Stomach (tissue), 19 donors: ENCODE measurements around the gene ZDHHC17. TPM values are rescaled to one million over a fixed set of nuclear protein-coding genes. Genes with fewer than 3 reads are reported as not detected.

Experiments
- DNase-seq, 2 donors: peaks; one replicate each; pipeline versions ENCODE4 v3.0.0 to v3.0.0-alpha.2; 2013 to 2019
- H3K27ac ChIP-seq, 5 donors: fragments of 200-600 bp in 4 of 5; sonication (generic) in 4 of 5; one replicate each; pipeline ENCODE4 v1.5.1; 2013 to 2019; ENCODE audit warnings: mild to moderate bottlenecking in 1 of 5, moderate library complexity in 1 of 5
- H3K27me3 ChIP-seq, 3 donors: fragments of 200-600 bp; sonication (generic); one replicate each; pipeline ENCODE4 v1.5.1; 2017 to 2019; ENCODE audit warnings: mixed run types in 1 of 3
- H3K36me3 ChIP-seq, 4 donors: fragments of 200-600 bp; sonication (generic); 1 replicate in 3 of 4; 2 replicates in 1 of 4; pipeline ENCODE4 v1.5.1; 2016 to 2019
- H3K4me1 ChIP-seq, 4 donors: fragments of 200-600 bp; sonication (generic); one replicate each; pipeline ENCODE4 v1.5.1; 2016 to 2019
- H3K4me3 ChIP-seq, 4 donors: fragments of 200-600 bp; sonication (generic) in 3 of 4; one replicate each; pipeline ENCODE4 v1.5.1; 2016 to 2019; ENCODE audit warnings: mild to moderate bottlenecking in 1 of 4
- H3K9me3 ChIP-seq, 4 donors: fragments of 200-600 bp; sonication (generic); one replicate each; pipeline ENCODE4 v1.5.1; 2016 to 2019
- CTCF ChIP-seq, 7 experiments: fragments of 450-650 bp in 4 of 7; fragments of 200-600 bp in 3 of 7; sonication (generic) in 3 of 7; IDR thresholded peaks; one replicate each; pipeline ENCODE4 v1.5.1; 2016 to 2019; ENCODE audit warnings: antibody characterized with exemption in 7 of 7, control low read depth in 2 of 7, mild to moderate bottlenecking in 1 of 7
- EP300 ChIP-seq: sonication (generic); formaldehyde crosslinking; IDR thresholded peaks from one replicate; pipeline ENCODE4 v1.6.1; 2017; ENCODE audit warnings: antibody characterized with exemption
- POLR2A ChIP-seq, 4 donors: fragments of 450-650 bp; IDR thresholded peaks; one replicate each; pipeline ENCODE4 v1.6.1; 2016; ENCODE audit warnings: antibody characterized with exemption in 4 of 4, control low read depth in 2 of 4, mild to moderate bottlenecking in 1 of 4, moderate library complexity in 1 of 4
- POLR2AphosphoS5 ChIP-seq, 3 donors: sonication (generic); formaldehyde crosslinking; IDR thresholded peaks; one replicate each; pipeline ENCODE4 v1.6.1; 2016; ENCODE audit warnings: antibody characterized with exemption in 3 of 3
- WGBS, 5 donors: extraction: QIAGEN DNeasy Blood & Tissue Kit in 3 of 5; methylation state at CpG; one replicate each; pipeline versions ENCODE4 v1.1.5 to v1.1.7; 2013 to 2018; 5-methylcytosine and 5-hydroxymethylcytosine counted together
- intact Hi-C: fragments of 100-400 bp; cut with DNase I; formaldehyde crosslinking; loops from one replicate; pipeline ENCODE4 v1.15.1; 2023; ENCODE audit warnings: low total_unique reads
- long read RNA-seq, 10 donors: transcript quantifications; one replicate each; lab custom pipeline, GENCODE V29; 2026
- polyA plus RNA-seq, 3 donors: library from polyadenylated mRNA; stranded (reverse); fragments of 200-250 nt; gene quantifications; one replicate each; pipeline ENCODE4 v1.2.3, GENCODE V29; 2013
- total RNA-seq, 5 donors: library from RNA; depleted of rRNA; stranded (reverse); fragments of >200 nt; gene quantifications; one replicate each; pipeline versions ENCODE4 v1.1.0 to v1.2.3, GENCODE V29; 2014 to 2016
- donor health status: healthy with polysubstance abuse.
- donor health status: Bipolar disorder and iron deficiency.
- donor health status: healthy.

The ZDHHC17 gene, protein sequence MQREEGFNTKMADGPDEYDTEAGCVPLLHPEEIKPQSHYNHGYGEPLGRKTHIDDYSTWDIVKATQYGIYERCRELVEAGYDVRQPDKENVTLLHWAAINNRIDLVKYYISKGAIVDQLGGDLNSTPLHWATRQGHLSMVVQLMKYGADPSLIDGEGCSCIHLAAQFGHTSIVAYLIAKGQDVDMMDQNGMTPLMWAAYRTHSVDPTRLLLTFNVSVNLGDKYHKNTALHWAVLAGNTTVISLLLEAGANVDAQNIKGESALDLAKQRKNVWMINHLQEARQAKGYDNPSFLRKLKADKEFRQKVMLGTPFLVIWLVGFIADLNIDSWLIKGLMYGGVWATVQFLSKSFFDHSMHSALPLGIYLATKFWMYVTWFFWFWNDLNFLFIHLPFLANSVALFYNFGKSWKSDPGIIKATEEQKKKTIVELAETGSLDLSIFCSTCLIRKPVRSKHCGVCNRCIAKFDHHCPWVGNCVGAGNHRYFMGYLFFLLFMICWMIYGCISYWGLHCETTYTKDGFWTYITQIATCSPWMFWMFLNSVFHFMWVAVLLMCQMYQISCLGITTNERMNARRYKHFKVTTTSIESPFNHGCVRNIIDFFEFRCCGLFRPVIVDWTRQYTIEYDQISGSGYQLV
- total RNA-seq (100 to 1,000 TPM in 1 of 5 donors, 10 to 100 TPM in 3, 1 to 10 TPM in 1; 8.9 to 134 (median 55.5) TPM), polyA plus RNA-seq (1 to 10 TPM; 2.3 to 7.1 (median 4.3) TPM)
- long read RNA-seq, donor 1, full-length matches to known transcripts = 1 of 1 reads
- long read RNA-seq, donor 1, partial matches to known transcripts = 0 of 1 reads
- long read RNA-seq, donor 1, other reads (novel, unspliced or antisense) = 0 of 1 reads
- long read RNA-seq, donor 2, full-length matches to known transcripts = 2 of 2 reads
- long read RNA-seq, donor 2, partial matches to known transcripts = 0 of 2 reads
- long read RNA-seq, donor 2, other reads (novel, unspliced or antisense) = 0 of 2 reads
- long read RNA-seq, donor 3, partial matches to known transcripts = 18 of 41 reads
- long read RNA-seq, donor 3, other reads (novel, unspliced or antisense) = 23 of 41 reads
- long read RNA-seq, donor 4 = 0 reads
- long read RNA-seq, donor 5 = 0 reads
- long read RNA-seq, donor 6, full-length matches to known transcripts = 1 of 6 reads
- long read RNA-seq, donor 6, partial matches to known transcripts = 5 of 6 reads
- long read RNA-seq, donor 6, other reads (novel, unspliced or antisense) = 0 of 6 reads
- long read RNA-seq, donor 7 = 0 reads
- long read RNA-seq, donor 8 = 0 reads
- long read RNA-seq, donor 9 = 0 reads
- long read RNA-seq, donor 10, partial matches to known transcripts = 0 of 1 reads
- long read RNA-seq, donor 10, other reads (novel, unspliced or antisense) = 0 of 1 reads

GRCh38 chr12:76763746-76764675 lies at the start of gene ZDHHC17:
Gene ZDHHC17 (plus strand): TSS chr12:76764115. CDS start chr12:76764237, 122 bp downstream.
- Histone ChIP-seq H3K36me3 (no peaks in the 10 kb centered on the region), H3K27me3 (no peaks in the 10 kb centered on the region), H3K4me1 (peaks cover 12 to 50% (median 31%) of the 10 kb centered on the region in 4 donors), H3K4me3 (peak within 1 kb of the TSS; percentile 56 to 80 (median 64)), H3K9me3 (no peaks in the 10 kb centered on the region), H3K27ac (peak within 1 kb of the TSS; percentile 91 to 99 (median 94))
- TF ChIP-seq POLR2AphosphoS5 (IDR thresholded peaks at IDR 0.05) = peak; percentile 13 to 75 (median 63)
- no peak for TF ChIP-seq EP300
- peak; percentile 92 to 97 for DNase-seq
- intact Hi-C loops = no loop called here
- WGBS, 5 donors = 0 to 1% (median 0%) methylated on average over 36 to 92 of the region's 93 CpGs

DNA sequence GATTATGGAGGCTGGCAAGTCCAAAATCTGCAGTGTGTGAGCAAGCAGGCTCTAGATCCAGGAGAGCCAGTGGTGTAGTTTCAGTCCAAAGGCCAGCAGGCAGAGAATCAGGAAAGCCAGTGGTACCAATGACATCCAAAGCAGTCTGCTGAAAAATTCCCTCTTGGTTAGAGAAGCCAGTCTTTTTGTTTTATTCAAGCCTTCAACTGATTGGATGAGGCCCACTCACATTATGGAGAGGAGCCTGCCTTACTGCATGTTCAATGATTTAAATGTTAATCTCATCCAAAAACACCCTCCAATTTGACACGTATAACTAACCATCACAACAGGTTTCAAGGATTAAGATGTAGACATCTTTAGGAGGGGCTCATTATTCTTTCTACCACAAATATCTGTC lies 49.5 kb upstream of the ZDHHC17 start:
- intact Hi-C loops = no loop called here
- no peak for DNase-seq
- TF ChIP-seq POLR2A (IDR thresholded peaks at IDR 0.05) = no peak
- no peak for TF ChIP-seq POLR2AphosphoS5 (IDR thresholded peaks at IDR 0.05)
- no peak for TF ChIP-seq EP300
- no peak for TF ChIP-seq CTCF (IDR thresholded peaks at IDR 0.05)

DNA sequence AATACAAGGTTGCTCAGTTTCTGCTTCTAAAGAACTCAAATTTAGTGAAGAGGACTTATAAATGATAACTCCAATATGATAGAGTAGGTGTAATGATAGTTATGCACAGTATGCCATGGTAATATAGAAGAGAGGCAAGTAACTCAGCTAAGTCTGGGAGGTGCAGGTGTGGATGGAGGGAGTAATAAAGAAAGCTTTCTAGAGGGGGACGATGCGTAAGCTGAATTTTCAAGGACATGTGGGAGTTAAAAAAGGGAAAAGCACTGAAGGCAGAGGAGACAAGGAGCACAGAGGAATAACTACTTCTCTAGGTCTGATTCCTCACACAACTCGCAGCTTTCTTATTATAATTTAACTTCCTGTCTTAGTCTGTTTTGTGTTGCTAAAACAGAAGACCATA lies 49.1 kb upstream of the ZDHHC17 start:
- TF ChIP-seq POLR2AphosphoS5 (IDR thresholded peaks at IDR 0.05) = no peak
- 79 to 92% (median 89%) methylated on average over 3 of the region's 3 CpGs for WGBS, 5 donors
- Histone ChIP-seq H3K27me3 (no peaks in the 10 kb centered on the region), H3K36me3 (no peaks in the 10 kb centered on the region), H3K27ac (no peak overlapping the region), H3K9me3 (no peaks in the 10 kb centered on the region), H3K4me3 (no peak overlapping the region), H3K4me1 (no peaks in the 10 kb centered on the region)
- intact Hi-C loops = no loop called here
- no peak for DNase-seq

More for the DNA sequence above, 49.5 kb upstream of the ZDHHC17 start:
- Histone ChIP-seq H3K4me1 (no peaks in the 10 kb centered on the region), H3K36me3 (no peaks in the 10 kb centered on the region), H3K4me3 (no peak overlapping the region), H3K27me3 (no peaks in the 10 kb centered on the region), H3K27ac (no peak overlapping the region), H3K9me3 (no peaks in the 10 kb centered on the region)
- WGBS, 5 donors = 87 to 98% (median 91%) methylated on average over 1 of the region's 1 CpG

GRCh38 chr12:76715332-76715731 lies 48.6 kb upstream of the ZDHHC17 start:
- intact Hi-C loops = no loop called here
- WGBS, 5 donors = 84 to 94% (median 92%) methylated on average over 3 of the region's 3 CpGs
- Histone ChIP-seq H3K4me1 (no peaks in the 10 kb centered on the region), H3K27ac (no peak overlapping the region), H3K27me3 (no peaks in the 10 kb centered on the region), H3K4me3 (no peak overlapping the region), H3K36me3 (no peaks in the 10 kb centered on the region), H3K9me3 (no peaks in the 10 kb centered on the region)
- no peak for DNase-seq
- no peak for TF ChIP-seq POLR2A (IDR thresholded peaks at IDR 0.05)
- no peak for TF ChIP-seq EP300
- no peak for TF ChIP-seq CTCF (IDR thresholded peaks at IDR 0.05)
- no peak for TF ChIP-seq POLR2AphosphoS5 (IDR thresholded peaks at IDR 0.05)
